H1 (cell line): ENCODE data around the gene COL4A1. TPM values are rescaled to one million over a fixed set of nuclear protein-coding genes. Genes with fewer than 3 reads are reported as not detected.

Experiments
- CHD1 ChIP-seq: IDR thresholded peaks from 2 replicates; pipeline ENCODE4 v1.6.1; 2012; ENCODE audit warnings: low read depth, low read length, improper control_type of control experiment
- PHF8 ChIP-seq: fragments of 200-600 bp; sonication (generic); conservative IDR thresholded peaks from 2 replicates; pipeline ENCODE4 v1.7.1; 2012; ENCODE audit warnings: low read depth, mild to moderate bottlenecking, inconsistent platforms, low read length, moderate library complexity
- polyA plus RNA-seq, 7 experiments: library from polyadenylated mRNA; depleted of rRNA in 3 of 7; stranded (reverse) in 5 of 7; unstranded in 2 of 7; fragments of >200 nt in 5 of 7; fragments of 200-250 nt in 2 of 7; gene quantifications; 1 replicate in 5 of 7; 2 replicates in 1 of 7; 4 replicates in 1 of 7; pipeline versions ENCODE4 v1.2.1 to v1.2.3, GENCODE V29; 2011 to 2013; ENCODE audit warnings: missing spikeins in 2 of 7, mixed read lengths in 2 of 7
- total RNA-seq: library from RNA; stranded (reverse); fragmentation: NEBNext Ultra II Directional; extraction: Animal tissue kit (Norgen Biotek cat#: 25700); gene quantifications from 2 replicates; pipeline ENCODE4 v1.2.1, GENCODE V29; 2021
- TF ChIP-seq, protein P1 (sequence below): fragments of 300-600 bp; sonication (generic); IDR thresholded peaks from 2 replicates; pipeline ENCODE4 v1.7.1; 2012; ENCODE audit warnings: low read length, moderate library complexity, mild to moderate bottlenecking, inconsistent platforms; ENCODE audit not compliant: insufficient replicate concordance

The COL4A1 gene
- total and polyA plus RNA-seq, 2 of the 8 experiments (the other 6 are each of a cell fraction or from before 2014, with no cell fraction given): 30.7 to 82.0 TPM

DNA sequence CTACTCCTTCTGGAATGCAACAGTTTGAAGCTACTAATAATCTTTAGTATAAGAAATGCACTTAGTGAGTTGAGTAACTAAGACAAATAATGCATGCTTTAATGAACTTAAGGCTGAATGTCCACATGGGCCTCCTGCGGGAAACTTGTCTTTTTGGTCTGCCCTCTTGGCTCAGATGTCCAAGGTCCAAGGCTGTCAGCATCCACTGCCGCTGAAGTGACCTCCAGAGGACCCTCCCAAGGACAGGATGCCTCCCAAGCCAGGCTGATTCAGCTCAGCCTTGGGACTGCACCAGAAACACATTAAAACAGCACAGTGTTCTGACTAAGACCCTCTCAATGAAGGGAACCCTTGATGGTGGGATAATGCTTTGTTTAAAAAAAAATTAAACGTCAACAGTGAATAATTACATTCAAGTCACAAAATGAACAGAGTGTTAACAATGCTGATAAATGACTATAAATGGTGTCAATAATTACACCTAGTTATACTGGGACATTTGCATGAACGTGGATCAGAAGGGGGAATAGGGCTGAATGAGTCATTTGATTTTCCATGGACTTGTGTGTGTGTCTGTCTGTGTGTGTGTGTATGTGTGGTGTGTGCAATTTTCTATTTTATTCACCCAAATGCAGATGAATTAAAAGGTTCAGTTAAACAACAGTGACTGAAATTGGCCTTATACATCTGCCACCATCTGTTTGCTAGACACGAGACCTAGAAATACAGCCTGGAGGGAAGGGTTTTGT, 150.5 kb downstream of the COL4A1 start (continued):
- TF ChIP-seq, protein P1, sequence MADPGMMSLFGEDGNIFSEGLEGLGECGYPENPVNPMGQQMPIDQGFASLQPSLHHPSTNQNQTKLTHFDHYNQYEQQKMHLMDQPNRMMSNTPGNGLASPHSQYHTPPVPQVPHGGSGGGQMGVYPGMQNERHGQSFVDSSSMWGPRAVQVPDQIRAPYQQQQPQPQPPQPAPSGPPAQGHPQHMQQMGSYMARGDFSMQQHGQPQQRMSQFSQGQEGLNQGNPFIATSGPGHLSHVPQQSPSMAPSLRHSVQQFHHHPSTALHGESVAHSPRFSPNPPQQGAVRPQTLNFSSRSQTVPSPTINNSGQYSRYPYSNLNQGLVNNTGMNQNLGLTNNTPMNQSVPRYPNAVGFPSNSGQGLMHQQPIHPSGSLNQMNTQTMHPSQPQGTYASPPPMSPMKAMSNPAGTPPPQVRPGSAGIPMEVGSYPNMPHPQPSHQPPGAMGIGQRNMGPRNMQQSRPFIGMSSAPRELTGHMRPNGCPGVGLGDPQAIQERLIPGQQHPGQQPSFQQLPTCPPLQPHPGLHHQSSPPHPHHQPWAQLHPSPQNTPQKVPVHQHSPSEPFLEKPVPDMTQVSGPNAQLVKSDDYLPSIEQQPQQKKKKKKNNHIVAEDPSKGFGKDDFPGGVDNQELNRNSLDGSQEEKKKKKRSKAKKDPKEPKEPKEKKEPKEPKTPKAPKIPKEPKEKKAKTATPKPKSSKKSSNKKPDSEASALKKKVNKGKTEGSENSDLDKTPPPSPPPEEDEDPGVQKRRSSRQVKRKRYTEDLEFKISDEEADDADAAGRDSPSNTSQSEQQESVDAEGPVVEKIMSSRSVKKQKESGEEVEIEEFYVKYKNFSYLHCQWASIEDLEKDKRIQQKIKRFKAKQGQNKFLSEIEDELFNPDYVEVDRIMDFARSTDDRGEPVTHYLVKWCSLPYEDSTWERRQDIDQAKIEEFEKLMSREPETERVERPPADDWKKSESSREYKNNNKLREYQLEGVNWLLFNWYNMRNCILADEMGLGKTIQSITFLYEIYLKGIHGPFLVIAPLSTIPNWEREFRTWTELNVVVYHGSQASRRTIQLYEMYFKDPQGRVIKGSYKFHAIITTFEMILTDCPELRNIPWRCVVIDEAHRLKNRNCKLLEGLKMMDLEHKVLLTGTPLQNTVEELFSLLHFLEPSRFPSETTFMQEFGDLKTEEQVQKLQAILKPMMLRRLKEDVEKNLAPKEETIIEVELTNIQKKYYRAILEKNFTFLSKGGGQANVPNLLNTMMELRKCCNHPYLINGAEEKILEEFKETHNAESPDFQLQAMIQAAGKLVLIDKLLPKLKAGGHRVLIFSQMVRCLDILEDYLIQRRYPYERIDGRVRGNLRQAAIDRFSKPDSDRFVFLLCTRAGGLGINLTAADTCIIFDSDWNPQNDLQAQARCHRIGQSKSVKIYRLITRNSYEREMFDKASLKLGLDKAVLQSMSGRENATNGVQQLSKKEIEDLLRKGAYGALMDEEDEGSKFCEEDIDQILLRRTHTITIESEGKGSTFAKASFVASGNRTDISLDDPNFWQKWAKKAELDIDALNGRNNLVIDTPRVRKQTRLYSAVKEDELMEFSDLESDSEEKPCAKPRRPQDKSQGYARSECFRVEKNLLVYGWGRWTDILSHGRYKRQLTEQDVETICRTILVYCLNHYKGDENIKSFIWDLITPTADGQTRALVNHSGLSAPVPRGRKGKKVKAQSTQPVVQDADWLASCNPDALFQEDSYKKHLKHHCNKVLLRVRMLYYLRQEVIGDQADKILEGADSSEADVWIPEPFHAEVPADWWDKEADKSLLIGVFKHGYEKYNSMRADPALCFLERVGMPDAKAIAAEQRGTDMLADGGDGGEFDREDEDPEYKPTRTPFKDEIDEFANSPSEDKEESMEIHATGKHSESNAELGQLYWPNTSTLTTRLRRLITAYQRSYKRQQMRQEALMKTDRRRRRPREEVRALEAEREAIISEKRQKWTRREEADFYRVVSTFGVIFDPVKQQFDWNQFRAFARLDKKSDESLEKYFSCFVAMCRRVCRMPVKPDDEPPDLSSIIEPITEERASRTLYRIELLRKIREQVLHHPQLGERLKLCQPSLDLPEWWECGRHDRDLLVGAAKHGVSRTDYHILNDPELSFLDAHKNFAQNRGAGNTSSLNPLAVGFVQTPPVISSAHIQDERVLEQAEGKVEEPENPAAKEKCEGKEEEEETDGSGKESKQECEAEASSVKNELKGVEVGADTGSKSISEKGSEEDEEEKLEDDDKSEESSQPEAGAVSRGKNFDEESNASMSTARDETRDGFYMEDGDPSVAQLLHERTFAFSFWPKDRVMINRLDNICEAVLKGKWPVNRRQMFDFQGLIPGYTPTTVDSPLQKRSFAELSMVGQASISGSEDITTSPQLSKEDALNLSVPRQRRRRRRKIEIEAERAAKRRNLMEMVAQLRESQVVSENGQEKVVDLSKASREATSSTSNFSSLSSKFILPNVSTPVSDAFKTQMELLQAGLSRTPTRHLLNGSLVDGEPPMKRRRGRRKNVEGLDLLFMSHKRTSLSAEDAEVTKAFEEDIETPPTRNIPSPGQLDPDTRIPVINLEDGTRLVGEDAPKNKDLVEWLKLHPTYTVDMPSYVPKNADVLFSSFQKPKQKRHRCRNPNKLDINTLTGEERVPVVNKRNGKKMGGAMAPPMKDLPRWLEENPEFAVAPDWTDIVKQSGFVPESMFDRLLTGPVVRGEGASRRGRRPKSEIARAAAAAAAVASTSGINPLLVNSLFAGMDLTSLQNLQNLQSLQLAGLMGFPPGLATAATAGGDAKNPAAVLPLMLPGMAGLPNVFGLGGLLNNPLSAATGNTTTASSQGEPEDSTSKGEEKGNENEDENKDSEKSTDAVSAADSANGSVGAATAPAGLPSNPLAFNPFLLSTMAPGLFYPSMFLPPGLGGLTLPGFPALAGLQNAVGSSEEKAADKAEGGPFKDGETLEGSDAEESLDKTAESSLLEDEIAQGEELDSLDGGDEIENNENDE: no peak
- TF ChIP-seq PHF8: no peak
- no peak for TF ChIP-seq CHD1
- TF ChIP-seq, all 59 proteins: peak for 0
